Iris pigment epithelial cell (primary cell): ENCODE data around the gene MAD1L1.
"Not testable (repeated sequence)": the region's sequence is repeated elsewhere in the genome, so short reads cannot be mapped to it uniquely, and the experiment has no call there.

ENCODE experiments used
- DNase-seq: peaks from one replicate; pipeline ENCODE4 v3.0.0-alpha.2; 2011; ENCODE audit warnings: low read depth

MAD1L1 gene

GRCh38 chr7:2043316-2044039 lies 189.3 kb downstream of the MAD1L1 start:
- DNase-seq: no peak

DNA sequence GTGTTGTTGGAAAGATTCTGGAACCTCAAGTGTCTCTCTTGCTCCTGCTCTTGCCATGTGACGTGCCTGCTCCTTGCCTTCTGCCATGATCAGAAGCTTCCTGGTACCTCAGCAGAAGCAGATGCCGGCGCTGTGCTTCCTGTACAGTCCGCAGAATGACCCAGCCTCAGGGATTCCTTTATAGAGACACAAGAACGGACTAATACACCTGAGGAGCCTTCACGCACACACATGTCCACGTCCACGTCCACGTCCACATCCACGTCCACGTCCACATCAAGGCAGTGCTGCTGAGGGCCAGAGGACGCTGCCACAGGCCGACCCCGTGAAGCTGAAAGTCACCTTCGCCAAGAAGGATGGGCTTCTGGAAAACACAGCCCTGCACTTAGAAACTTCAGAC lies 190.1 kb downstream of the MAD1L1 start:
- DNase-seq: no peak

DNA sequence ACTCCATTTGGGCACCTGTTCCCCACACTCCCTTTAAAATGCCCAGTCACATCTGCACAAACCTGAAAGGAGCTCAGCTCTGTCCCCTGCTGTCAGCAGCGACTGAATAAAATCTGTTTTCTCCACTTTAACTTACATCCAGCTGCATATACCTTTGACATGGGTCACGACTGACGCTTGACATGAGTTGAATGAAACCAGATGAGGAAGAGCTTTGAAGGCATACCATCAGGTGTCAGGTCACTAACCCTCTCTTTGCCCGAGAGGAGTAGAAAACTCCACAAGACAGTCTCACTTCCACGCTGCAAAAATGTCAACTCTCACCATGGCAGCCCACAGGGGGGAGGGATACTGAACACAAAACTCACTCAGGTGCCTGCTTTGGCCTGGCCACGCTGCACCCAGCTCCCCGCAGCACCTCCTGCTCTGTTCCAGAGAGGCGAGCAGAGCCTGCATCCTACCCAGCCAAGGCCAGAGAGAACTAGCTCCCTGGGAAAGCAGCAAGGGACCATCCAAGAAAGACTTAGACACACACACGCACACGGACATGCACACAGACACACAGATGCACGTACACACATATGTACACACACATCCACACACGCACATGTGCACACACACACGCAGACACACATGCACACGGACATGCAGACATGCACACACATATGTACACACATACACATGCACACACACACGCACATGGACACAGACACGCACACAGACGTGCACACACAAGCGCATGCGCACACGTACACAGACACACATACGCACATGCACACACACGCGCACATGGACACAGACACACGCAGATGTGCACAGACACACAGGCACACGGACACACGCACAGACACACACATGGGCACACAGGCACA lies 191.0 kb downstream of the MAD1L1 start:
- DNase-seq: no peak

- no peak for DNase-seq
Measured at GRCh38 chr7:2040893-2041270, 191.9 kb downstream of the MAD1L1 start.

GRCh38 chr7:2040201-2040892 lies 192.4 kb downstream of the MAD1L1 start:
- no peak for DNase-seq

GRCh38 chr7:2038931-2039728 lies 193.6 kb downstream of the MAD1L1 start:
- DNase-seq: no peak

- DNase-seq: peak; percentile 65
Measured at GRCh38 chr7:2037808-2038522, 194.8 kb downstream of the MAD1L1 start.

DNA sequence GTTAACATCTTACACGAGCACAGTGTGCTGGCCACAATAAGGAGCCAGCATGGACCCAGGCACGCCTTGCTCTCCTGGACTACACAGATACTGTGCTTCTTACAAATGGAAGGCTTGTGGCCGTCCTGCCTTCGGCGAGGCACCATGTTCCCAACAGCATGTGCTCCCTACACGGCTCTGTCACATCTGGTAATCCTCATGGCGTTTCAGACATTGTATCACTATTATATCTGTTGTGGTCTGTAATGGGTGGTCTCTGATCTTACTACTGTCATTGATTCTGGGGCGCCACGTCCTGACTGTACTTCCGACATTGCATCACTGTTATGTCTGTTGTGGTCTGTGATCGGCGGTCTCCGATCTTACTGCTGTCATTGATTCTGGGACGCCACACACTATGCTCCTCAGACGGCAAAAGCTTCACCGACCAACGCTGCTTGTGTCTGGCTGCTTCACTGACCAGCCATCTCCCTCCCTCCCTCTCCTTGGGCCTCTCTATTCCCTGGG lies 195.4 kb downstream of the MAD1L1 start:
- no peak for DNase-seq

DNA sequence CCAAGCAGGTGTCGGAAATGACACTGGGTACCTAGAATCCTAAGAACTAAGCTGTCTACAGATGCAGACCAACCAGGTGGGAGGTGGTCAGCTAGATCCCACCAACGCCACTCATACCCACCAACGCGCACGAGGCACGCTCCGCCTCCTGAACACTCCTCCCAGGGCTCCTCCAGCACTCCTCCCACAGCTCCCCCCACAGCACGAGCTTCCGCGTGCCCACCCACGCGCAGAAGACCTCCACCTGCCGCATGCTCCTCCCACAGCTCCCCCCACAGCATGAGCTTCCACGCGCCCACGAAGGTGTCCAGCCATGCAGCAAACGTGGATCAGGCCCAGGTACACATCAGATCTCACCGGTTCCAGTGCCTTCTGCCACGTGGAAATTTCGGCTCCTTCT lies 196.0 kb downstream of the MAD1L1 start:
- no peak for DNase-seq

- DNase-seq: not testable (repeated sequence)
Measured at GRCh38 chr7:2036201-2036600, 196.5 kb downstream of the MAD1L1 start.

DNA sequence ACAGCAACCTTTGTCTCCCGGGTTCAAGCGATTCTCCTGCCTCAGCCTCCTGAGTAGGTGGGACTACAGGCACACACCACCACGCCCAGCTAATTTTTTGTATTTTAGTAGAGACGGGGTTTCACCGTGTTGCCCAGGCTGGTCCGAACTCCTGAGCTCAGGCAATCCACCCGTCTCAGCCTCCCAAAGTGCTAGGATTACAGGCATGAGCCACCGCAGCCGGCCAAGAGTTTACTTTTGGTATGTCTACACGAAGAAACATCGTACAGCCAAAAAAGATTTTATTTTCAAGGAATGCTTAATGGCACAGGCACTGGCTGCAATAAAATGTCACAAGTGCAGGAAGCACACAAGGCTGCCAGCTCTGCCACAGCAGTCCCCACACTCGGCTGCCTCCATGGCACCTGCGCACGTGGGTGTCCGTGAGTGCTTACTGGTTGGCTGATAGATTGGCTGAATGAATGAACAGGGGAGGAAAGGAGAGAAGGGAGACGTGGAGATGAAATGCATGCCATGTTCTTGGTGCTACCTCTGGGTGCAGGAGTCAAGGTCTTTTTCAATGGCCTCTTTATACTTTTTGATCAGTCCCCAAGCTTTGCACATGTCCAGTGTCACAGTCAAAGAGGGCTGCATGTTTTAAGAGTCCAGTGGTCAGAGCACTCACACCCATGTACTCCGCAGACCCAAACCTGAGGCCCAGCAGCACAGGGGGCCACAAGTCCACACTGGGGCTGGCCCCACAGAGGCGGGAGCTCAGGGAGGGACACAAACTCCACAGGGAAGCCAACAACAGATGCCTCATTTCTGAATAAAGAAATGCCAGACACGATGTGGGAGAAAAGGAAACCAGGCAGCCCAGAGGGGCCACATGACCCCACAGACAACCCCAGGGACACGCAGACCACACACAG lies 198.2 kb downstream of the MAD1L1 start:
- no peak for DNase-seq

DNA sequence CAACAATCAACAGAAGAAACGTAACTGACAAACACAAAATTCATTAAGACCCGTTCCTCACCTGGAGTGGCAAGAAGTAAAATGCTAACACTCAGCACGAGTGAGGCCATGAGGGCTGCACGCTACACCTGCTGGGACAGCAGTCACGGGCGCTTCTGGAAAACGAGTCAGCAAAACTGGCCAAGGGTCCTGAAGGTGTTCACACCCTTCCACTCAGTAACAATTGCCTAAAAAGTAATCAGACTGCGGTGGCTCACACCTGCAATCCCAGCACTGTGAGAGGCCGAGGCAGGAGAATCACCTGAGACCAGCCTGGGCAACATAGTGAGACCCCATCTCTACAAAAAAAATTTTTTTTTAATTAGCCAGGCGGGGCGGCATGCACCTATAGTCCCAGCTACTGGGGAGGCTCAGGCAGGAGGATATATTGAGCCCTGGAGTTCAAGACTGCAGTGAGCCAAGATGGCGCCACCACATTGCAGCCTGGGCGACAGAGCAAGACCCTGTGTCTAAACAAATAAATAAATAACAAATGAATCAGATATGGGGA lies 199.1 kb downstream of the MAD1L1 start:
- no peak for DNase-seq

DNA sequence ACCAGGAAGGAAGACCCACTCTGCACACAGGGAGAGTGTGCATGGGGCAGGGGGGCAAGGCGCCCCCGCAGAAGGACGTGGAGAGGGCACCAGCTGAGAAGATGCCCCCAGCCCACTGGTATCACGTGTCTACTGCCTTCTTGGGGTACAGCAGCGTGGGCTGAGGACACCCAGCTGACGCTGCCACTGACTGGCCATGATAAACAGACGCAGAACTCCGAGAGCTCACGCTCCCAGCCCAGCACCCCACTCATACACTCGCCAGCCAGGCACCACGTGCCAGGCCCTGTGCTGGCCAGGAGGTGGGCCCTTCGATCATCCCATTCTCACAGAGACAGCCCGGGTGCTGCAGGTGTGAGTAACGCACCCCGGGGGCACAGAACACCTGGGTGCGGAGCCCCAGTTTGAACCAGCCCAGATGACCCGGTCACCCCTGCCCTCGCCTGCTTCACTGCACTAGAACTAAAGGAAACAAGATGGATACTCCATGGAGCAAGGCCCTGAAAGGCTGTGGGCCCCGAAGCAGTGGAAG lies 199.8 kb downstream of the MAD1L1 start:
- DNase-seq: no peak

DNA sequence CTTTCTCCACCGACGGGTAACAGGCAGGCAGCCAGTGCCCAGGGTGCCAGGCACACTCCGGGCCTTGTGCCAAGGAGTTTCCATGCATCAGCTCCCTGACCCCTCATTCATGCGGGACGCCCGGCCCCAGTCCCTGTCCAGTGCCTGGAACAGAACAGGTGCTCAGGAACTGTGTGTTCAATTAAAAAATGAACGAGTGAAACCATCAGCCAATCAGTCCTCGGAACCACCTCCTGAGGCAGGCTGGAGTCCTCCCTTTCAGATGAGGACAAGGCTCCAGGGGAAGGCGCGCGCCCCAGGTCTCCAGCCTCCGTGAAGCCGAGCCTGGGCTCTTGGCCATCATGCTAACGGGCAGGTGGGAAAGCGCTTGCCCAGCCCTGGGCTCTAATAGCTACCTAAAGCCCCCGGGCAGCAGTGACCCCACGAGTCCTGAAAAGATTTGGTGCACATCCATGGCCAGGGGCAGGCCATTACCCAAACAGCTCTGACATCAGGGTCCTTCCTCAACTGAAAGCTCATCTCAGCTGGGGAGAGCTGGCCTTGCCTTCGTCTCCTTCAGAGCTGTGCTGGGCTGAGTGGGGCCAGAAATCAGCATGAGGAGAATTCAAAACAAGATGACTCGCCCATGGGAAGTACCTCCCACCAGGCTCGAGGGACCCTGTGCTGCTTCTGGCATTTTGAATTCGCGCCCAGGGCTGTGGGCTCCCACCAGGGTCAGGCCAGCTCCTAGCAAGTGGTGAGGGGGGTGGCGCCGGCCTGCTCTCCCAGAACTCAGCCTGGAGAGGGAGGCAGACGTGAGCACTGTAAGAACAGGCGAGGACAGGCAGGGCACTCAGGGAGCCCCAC lies 200.5 kb downstream of the MAD1L1 start:
- DNase-seq: peak; percentile 25

DNA sequence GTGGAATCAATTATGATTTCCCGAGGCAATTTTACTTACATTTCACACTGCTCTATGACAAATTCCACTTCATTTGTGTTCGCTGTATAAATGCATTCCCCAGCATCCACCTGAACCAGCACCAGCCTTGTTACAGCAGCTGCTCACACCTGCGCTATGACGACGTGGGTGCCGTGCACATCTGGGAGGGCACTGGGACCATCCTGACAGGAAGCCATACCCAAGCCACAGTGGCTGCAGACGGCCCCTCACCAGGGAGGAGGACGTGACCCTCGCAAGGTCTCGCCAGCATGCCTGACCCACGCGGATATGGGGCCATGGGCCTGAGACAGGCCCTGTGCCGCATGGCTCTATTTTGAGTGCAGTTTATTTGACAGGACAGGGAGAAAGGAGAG lies 201.3 kb downstream of the MAD1L1 start:
- DNase-seq: no peak

- DNase-seq: no peak
Measured at GRCh38 chr7:2030475-2031450, 202.0 kb downstream of the MAD1L1 start.

- DNase-seq: no peak
Measured at GRCh38 chr7:2029936-2030335, 202.8 kb downstream of the MAD1L1 start.
